Caco-2 (cell line): ENCODE data around the gene ZEB2. TPM values are rescaled to one million over a fixed set of nuclear protein-coding genes. Genes with fewer than 3 reads are reported as not detected.

ENCODE experiments used
- BruUV-seq: library from RNA; stranded (reverse); fragments of 400-500 nt; replicated peaks from 2 replicates; lab custom pipeline; 2021; lab: Mats Ljungman, UMichigan
- CTCF ChIA-PET: fragments of 300-600 bp; sonication (Branson Sonifier 250); formaldehyde crosslinking; loops from one replicate; lab custom pipeline; 2022; ENCODE audit warnings: antibody characterized with exemption; lab: Charles Lee
- POLR2A ChIA-PET: fragments of 300-600 bp; sonication (Branson Sonifier 250); formaldehyde crosslinking; loops from one replicate; lab custom pipeline; 2022; ENCODE audit warnings: antibody characterized with exemption; lab: Charles Lee
- DNase-seq, 2 experiments: peaks; one replicate each; pipeline versions ENCODE4 v3.0.0 to v3.0.0-alpha.2; 2020 to 2022
- H3K27me3 ChIP-seq: replicated peaks from 2 replicates; pipeline ENCODE4 v1.6.0; 2011; ENCODE audit warnings: low read length; ENCODE audit not compliant: control insufficient read depth, insufficient read depth
- H3K36me3 ChIP-seq: 2 replicates; pipeline ENCODE4 v1.5.1; 2011; ENCODE audit warnings: low read length; ENCODE audit not compliant: control insufficient read depth, insufficient read depth
- H3K4me1 ChIP-seq: fragments of 250-450 bp; sonication (Bioruptor Pico); 2 replicates; pipeline ENCODE4 v1.5.1; 2020; ENCODE audit warnings: mild to moderate bottlenecking
- H3K4me3 ChIP-seq: 2 replicates; pipeline ENCODE4 v1.5.1; 2011; ENCODE audit warnings: low read depth, mild to moderate bottlenecking, control low read depth, low read length
- H3K9me3 ChIP-seq: fragments of 250-450 bp; sonication (Bioruptor Pico); 2 replicates; pipeline ENCODE4 v1.5.1; 2020; ENCODE audit warnings: mild to moderate bottlenecking, moderate library complexity
- H3K27ac Mint-ChIP-seq: one replicate; pipeline ENCODE4 v1.8.0; 2022; ENCODE audit warnings: mixed read lengths; ENCODE audit not compliant: unreplicated experiment
- H3K27me3 Mint-ChIP-seq: one replicate; pipeline ENCODE4 v1.8.0; 2022; ENCODE audit warnings: mixed read lengths; ENCODE audit not compliant: insufficient read depth, unreplicated experiment
- H3K36me3 Mint-ChIP-seq: one replicate; pipeline ENCODE4 v1.8.0; 2022; ENCODE audit warnings: mild to moderate bottlenecking, mixed read lengths; ENCODE audit not compliant: insufficient read depth, unreplicated experiment
- H3K4me1 Mint-ChIP-seq: one replicate; pipeline ENCODE4 v1.8.0; 2022; ENCODE audit warnings: low read depth, mixed read lengths; ENCODE audit not compliant: unreplicated experiment
- H3K4me3 Mint-ChIP-seq: one replicate; pipeline ENCODE4 v1.8.0; 2022; ENCODE audit warnings: mild to moderate bottlenecking, moderate library complexity, mixed read lengths; ENCODE audit not compliant: unreplicated experiment
- H3K9me3 Mint-ChIP-seq: one replicate; pipeline ENCODE4 v1.8.0; 2022; ENCODE audit warnings: mixed read lengths; ENCODE audit not compliant: unreplicated experiment
- CTCF ChIP-seq, 2 experiments: fragments of 200-600 bp in 1 of 2; IDR thresholded peaks; 1 replicate in 1 of 2; 2 replicates in 1 of 2; pipeline versions ENCODE4 v1.5.1 to v1.8.0; 2011 to 2022; ENCODE audit warnings: antibody characterized with exemption in 1 of 2, control low read depth in 1 of 2, inconsistent platforms in 1 of 2, low read depth in 1 of 2, low read length in 1 of 2, mild to moderate bottlenecking in 1 of 2, moderate library complexity in 1 of 2; ENCODE audit not compliant: insufficient read depth in 1 of 2, severe bottlenecking in 1 of 2, unreplicated experiment in 1 of 2
- intact Hi-C: fragments of 100-400 bp; cut with micrococcal nuclease; formaldehyde crosslinking; loops from one replicate; pipeline ENCODE4 v1.10.0; 2022; ENCODE audit not compliant: unreplicated experiment
- total RNA-seq: library from RNA; stranded (reverse); gene quantifications from 2 replicates; pipeline ENCODE4 v1.2.3, GENCODE V29; 2022

ZEB2 gene
- total RNA-seq, 1 experiment from 2014 or later: not detected

DNA sequence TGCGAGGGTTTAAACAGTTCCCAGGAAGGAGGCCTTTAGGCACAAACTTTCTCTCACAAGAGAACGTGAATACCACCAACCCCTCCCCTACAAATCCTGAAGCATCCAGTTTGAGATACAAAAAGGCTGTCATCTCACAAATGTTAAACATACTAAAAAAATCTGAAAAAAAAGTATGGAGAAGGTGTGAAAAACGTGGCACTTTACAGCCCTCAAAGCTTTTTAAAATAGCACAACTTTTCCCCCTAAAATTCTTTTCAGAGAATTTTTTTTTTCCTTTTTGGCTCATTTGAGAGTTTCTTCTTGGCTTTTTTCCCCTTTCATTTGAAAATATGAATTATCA lies 10.1 kb downstream of the ZEB2 start:
- H3K27me3 ChIP-seq: peaks cover 3% of the 10 kb centered on the region
- intact Hi-C loops: no loop called here
- no peaks in the 10 kb centered on the region for H3K9me3 Mint-ChIP-seq
- H3K36me3 Mint-ChIP-seq: no peaks in the 10 kb centered on the region
- no peak for DNase-seq
- no peak for TF ChIP-seq CTCF (IDR thresholded peaks at IDR 0.05; ENCODE audit: insufficient read depth in 1 of 2, low read depth in 1 of 2, low read length in 1 of 2, severe bottlenecking in 1 of 2, unreplicated experiment in 1 of 2)
- no TSS peak for BruUV-seq
- H3K27me3 Mint-ChIP-seq: peaks cover 40% of the 10 kb centered on the region
- ChIA-PET CTCF (no interaction called here), POLR2A (no interaction called here)
- no peak overlapping the region for H3K4me3 ChIP-seq
- H3K27ac Mint-ChIP-seq: no peak overlapping the region
- peaks cover 6% of the 10 kb centered on the region for H3K4me1 Mint-ChIP-seq
- no peaks in the 10 kb centered on the region for H3K36me3 ChIP-seq
- H3K4me3 Mint-ChIP-seq: no peak overlapping the region
- H3K9me3 ChIP-seq: no peaks in the 10 kb centered on the region
- H3K4me1 ChIP-seq: no peaks in the 10 kb centered on the region

- intact Hi-C loops: no loop called here
- H3K36me3 ChIP-seq: no peaks in the 10 kb centered on the region
- no peak for DNase-seq
- ChIA-PET CTCF (no interaction called here), POLR2A (no interaction called here)
- H3K27me3 ChIP-seq: peaks cover 3% of the 10 kb centered on the region
- H3K4me3 Mint-ChIP-seq: no peak overlapping the region
- peaks cover 42% of the 10 kb centered on the region for H3K27me3 Mint-ChIP-seq
- H3K4me1 ChIP-seq: no peaks in the 10 kb centered on the region
- H3K36me3 Mint-ChIP-seq: no peaks in the 10 kb centered on the region
- TF ChIP-seq CTCF (IDR thresholded peaks at IDR 0.05; ENCODE audit: insufficient read depth in 1 of 2, low read depth in 1 of 2, low read length in 1 of 2, severe bottlenecking in 1 of 2, unreplicated experiment in 1 of 2): no peak
- no peak overlapping the region for H3K27ac Mint-ChIP-seq
- no peak overlapping the region for H3K4me3 ChIP-seq
- H3K4me1 Mint-ChIP-seq: peaks cover 6% of the 10 kb centered on the region
- H3K9me3 ChIP-seq: no peaks in the 10 kb centered on the region
- BruUV-seq: no TSS peak
- no peaks in the 10 kb centered on the region for H3K9me3 Mint-ChIP-seq
Observed at GRCh38 chr2:144509001-144509878, 10.7 kb downstream of the ZEB2 start.

- H3K27me3 ChIP-seq: no peaks in the 10 kb centered on the region; the same call in none of the 2 replicates
- Mint-ChIP-seq H3K27ac (no peak overlapping the region), H3K4me3 (no peak overlapping the region), H3K4me1 (peaks cover 6% of the 10 kb centered on the region), H3K9me3 (no peaks in the 10 kb centered on the region), H3K36me3 (no peaks in the 10 kb centered on the region), H3K27me3 (peaks cover 40% of the 10 kb centered on the region)
- H3K4me1 ChIP-seq: no peaks in the 10 kb centered on the region
- no peak for DNase-seq
- intact Hi-C loops: no loop called here
- POLR2A ChIA-PET: no interaction called here
- no peak overlapping the region for H3K4me3 ChIP-seq
- TF ChIP-seq CTCF (IDR thresholded peaks at IDR 0.05; ENCODE audit: insufficient read depth in 1 of 2, low read depth in 1 of 2, low read length in 1 of 2, severe bottlenecking in 1 of 2, unreplicated experiment in 1 of 2): no peak
- BruUV-seq: no TSS peak
- CTCF ChIA-PET: no interaction called here
- H3K9me3 ChIP-seq: no peaks in the 10 kb centered on the region
- H3K36me3 ChIP-seq: no peaks in the 10 kb centered on the region
Observed at GRCh38 chr2:144508172-144508851, 11.6 kb downstream of the ZEB2 start.
